HG03565 (cell line): ENCODE measurements around the gene AMBP.

Experiments
- ATAC-seq: cut with Tn5 transposase; IDR thresholded peaks from one replicate; pipeline ENCODE4 v1.9.1; 2021; ENCODE audit warnings: mild to moderate bottlenecking, moderate library complexity; ENCODE audit not compliant: unreplicated experiment

Gene AMBP

DNA sequence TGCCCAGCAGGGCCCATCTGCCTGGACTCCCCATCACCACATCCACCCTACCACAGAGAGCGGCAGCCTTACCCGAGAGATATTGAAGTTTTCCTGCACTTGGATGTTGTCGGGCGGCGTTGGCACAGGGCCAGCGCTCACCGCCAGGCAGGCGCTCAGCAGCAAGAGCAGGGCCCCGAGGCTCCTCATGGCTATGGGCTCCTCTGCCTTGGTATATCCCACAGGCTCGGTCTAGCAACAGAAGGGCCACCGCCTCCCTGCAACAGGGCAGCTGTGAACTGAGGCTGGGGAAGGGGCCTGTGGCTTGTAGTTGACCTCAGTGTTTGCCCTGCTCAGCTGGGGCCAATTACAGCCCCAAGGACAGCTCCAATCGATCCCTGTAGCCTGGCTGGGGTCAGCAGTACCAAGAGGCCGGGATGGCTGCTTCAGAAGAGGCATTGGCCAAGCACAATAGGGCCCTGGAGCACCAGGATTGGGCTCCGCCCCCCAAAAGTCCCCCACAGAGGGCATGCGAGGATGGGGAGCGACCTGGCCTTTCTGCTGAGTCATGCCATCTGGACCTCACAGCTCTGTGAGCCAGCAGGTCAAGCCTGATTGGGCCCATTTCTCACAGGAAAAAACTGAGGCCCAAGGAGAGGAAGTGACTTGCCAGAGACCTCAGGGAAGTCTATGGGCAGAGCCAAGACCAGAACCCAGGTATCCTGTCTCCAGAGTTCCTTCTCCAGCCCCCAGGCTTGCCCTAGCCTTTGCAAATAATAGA, at the start of gene AMBP:
TSS of gene AMBP (minus strand) at position 280 of the 760 bp plus-strand sequence. CDS start at position 189, 91 bp downstream.
- no peak for ATAC-seq

DNA sequence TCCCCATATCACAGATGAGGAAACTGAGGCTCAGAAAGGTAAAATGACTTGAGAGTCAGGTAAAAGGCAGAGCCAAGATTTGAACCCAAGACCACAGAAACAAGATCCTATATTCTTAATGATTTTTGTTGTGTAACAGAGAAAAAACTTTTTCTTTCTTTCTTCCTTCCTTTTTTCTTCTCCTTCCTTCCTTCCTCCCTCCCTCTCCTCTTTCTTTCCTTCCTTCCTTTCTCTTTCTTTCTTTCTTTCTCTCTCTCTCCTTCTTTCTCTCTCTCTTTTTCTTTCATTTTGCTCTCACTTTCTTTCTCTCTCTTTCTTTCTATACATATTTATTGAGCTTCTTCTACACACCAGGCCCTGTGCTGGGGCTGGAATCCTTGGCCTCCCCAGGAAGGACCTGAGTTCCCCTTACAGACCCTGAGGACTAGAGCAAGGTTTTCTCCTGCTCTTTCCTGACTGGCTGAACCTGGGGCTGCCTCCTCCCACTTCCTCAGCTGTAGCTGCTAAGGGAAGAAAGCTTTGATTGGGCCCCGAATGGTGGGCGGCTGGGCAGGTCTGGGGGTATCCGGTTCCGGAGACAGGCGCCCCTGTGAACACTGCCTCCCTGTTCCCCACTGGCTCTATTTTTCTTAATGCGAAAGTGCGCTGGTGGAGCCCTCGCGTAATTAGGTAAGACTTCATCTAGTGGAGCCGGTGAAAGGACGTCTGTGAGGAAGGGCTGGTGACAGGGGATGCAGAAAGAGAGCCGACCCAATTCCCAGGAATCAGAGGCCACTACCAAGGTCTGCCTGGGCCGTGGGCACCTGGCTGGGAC, 48.4 kb upstream of the AMBP start:
- ATAC-seq: no peak

DNA sequence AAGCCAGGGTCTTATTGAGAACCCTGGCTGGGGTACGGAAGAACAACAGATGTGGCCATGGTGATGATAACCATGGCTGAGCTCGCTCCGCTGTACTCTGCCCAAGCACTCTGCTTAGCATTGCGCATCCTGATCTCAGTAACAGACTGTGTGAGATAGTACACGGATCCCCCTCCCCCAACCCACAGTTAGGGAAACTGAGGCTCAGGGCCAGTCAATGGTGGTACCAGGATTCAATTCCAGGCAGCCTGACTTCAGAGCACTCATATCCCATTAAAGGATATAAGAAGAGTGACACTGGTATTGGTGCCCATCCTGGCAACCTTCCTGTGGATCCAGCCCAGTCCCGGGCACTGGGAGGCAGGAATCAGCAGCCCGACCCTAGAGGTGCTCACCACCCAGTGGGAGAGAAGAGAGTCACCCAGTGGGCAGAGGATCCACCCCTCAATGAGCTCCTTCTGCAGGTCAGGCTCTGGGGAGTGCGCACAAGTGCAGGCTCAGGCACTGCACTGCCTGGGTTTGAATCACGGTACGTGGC, 47.4 kb upstream of the AMBP start:
- no peak for ATAC-seq

DNA sequence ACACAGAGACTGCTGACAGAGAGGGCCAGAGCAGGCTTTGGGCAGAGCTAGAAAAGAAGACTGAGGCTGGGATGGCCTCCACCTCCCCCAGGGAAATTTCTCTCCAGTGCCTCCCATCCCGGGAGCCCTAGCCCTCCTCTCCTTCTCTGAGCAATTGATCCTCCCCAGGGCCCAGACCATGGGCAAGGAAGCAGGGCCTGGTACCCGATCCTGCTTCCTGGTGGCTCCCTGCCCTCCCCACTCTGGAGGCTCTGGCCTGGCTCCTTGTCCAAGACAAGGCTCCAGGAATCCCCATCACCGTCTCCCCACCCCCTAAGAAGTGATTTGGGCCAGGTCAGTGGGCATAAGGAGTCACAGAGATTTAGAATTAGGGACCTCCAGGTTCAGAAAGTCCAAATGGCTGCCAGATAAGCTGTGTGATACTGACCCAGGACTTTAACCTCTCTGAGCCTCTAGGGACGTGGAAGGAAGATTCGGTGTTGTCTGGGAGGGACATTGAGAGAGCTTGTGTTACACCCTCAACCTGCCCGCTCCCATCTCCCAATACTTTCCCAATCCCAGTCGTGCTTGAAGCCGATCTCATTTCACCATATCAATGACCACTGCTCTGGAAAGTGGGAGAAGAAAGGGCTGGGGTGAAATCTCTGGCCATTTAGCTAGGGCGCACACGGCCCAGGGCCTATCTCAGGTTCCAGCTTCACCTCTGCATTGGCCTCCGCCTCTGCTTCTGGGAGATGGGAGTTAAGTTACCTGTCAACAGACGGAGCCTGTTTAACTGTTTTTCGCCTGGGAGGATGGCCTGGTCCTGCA, 46.8 kb upstream of the AMBP start:
- no peak for ATAC-seq

DNA sequence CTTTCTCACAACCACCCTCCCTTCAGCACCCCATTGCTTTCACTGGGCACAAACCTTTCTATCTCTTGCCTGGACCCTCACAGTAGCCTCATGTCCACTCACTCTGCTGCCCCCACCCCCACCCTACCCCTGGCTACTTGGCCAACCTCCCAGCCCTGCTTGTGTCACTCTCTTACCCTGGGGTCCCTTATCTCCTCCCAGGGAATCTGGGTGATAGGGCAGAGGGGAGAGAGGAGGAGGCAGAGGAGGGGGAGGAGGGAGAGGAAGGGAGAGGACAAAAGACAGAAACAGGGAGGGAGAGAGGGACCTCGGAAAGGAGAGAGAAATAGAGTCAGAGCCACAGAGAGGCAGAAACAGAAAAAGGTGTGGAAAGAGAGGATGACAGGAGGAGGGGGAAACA, 46.0 kb upstream of the AMBP start:
- ATAC-seq: no peak

DNA sequence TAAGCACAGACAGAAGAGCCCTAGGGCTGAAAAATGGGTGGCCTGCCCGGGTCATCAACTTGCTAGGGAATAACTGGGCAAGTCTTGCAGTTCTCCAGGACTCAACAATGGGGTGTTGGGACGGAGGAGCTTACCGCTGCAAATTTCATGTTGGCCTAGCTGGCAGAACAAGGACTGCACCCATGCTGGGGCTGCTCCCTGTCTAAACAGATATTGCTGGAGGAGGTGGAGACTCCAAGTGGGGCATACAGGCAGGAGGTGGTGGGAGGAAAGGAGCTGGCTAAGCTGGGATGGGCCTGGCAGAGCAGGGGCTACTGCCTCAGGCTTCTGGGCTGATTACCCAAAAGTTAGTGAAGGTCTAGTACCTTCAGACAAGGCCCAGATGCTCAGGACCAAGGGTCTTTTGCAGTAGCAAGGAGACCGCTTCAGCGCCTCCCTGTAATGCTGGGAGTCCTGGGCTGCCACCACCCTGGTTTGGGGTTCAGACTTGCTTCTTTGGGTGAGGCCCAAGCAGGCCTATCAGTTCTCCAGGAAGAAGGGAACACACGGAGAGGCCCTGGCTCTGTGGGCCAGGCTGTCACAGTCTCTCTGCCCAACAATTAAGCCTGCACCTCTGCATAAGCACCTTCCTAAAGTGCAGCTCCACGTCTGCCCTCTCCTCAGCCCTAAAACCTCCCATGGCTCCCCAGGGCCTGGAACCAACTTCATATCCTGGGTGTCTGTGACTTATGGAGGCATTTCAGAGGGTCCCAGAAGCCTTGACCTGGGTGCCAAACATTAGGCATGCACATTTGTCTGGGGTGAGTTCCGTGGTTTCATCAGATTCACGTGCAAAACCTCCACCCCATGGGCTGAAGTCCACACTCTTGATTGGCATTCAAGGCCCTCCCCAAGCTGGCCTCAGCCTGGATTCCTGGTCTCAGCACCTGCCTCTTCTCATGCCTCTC, 45.2 kb upstream of the AMBP start:
- ATAC-seq: no peak

DNA sequence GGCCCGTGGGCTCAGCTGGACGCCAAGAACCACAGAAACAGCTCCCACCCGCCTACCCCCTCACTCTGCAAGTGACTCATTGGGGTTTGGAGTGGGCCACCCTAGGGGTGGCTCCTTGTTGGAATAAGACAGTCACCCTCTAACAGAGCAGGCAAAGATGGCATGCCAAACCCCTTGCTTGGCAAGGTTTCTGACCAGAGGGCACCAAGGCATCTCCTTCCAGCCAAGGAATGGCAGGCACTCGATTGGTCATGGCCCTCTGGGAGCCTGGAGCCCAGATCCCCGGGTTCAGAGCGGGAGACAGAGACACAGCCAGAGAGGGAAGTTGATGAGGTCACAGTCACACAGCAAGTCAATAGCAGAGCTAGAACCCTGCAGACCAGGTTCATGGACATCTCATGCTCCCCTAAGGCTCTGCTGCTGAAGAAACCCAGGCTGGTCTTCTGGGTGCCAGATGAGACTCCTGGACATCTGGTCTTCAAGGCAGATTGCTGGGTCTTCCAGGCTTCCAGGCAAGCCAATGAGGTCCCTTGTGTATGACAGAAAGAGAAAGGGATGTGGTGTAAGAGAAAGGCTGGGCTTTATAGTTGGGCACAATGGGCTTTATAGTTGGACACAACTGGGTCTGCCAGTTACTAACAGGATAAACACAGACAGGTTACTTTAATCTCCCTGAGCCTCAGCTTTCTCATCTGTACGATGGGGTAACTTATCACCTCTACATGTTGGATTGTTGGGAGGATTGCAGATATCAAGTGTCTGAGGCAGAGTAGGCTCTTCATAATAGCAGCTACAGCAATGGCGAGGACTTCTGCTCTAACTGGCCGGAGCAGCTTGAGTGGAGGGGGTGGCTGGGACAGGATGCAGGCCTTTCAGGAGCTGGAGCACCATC, 44.3 kb upstream of the AMBP start:
- no peak for ATAC-seq

DNA sequence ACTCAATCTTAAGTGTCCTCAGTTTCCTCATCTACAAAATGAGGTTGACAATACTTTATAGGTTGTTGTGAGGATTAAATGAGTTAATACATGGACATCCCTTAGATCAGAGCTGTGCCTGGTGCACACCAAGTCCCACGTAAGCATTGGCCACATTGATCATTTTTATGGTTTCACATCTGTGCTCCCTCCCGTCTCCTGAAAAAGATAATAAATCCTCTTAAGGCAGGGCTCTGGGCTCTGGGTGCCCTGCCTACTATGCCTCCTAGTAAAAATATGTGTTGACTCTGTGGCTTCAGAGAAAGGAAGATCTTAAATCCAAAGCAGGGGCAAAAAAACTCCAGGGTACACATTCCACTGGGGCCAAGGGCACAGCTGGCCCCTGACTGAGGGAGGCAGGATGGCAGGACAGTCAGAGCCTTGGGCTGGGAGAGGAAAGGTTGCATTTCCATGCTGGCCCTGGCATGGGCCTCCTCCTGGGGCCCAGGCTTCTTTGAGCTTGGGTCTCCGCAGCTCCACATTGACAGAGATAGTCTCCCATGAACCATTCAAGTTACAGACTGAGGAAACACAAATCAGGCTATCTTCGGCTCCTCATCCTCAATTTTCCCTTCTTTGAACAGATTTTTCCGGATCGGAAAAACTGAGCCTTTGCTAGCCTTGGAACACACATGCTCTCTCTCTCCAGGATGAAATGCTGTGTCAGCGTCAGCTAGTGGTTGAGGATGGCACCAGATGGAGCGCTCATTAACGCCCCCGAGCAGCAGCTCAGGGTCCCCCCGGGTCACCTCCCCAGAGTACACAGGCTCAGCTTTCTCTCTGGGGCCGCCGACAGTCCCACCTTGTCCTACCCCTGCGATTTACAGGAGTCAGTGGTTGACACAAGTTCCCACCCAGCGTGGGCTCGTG, 43.4 kb upstream of the AMBP start:
- ATAC-seq: no peak

DNA sequence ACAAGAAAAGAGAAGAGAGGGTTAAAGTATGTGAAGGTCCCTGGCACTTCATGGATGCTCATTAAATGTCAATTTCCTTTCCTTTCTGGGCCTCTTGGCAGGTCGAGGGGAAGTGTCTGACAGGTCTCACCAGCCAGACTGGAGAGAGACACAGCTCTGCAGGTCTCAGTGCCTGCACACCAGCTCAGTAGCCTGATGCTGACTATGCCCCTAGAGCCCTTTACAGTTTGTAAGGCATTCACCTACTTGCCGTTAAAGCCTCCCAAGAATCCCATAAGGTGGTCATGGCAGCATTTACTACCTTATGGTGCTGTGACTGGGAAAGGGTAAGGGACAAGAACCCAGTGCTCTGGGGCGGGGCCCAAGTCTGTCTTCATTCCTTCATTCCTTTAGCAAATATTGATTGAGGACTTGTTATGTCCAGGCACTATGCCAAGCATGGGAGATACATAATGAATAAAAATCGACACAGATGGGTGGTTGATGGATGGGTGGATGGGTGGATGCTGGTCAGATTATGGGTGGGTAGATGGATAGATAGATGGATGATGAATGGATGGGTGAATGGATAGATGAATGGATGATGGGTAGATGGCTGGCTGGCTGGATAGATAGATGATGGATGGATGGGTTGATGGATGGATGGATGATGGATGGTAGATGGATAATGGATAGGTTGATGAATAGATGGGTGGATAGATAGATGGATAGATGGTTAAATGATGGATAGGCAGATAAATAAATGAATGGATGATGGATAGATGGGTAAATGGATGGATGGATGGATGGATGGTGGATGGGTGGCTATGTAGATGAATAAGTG, 42.3 kb upstream of the AMBP start:
- ATAC-seq: no peak

DNA sequence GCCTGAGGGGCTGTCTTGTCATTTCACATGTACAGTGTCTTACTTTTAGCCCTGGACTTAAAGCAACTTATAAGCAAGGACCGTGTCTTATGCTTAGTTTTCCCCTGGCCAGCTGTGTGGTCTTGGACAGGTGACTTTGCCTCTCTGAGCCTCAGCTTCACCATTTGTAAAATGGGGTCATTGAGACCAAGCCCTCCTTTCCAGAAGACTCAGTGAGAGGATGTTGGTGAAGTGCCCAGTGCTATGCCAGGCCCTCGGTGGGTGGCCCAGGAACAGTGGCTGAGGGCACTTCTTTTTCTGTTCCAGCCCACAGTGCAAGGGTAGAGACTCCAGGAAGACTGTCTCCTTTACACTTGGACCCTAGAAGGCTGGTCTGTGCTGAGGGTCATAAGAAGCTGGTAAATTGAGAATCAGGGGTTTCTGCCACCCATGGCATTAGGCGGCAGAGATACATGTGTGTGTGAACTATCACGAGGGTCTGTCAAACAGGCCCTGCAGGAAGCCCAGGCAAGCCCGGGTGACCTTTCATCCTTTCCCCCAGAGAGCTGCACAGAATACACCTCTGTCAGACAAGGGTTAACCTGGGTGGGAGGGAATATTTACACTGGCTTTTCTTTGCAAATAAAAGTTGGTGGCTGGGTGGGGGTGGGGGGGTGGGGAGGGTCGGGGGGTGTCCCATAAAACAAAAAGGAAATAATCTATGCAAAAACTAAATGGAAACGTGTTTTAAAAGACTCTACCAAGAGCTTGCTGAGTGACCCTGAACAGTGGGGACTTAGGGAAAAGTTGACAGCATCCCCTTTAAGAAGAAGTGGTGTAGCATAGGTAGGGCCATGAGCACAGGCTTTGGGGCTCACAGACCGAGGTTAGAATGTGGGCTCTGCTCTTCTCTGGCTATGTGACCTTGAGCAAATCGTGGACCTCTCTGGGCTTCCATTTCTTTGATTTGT, 41.4 kb upstream of the AMBP start:
- no peak for ATAC-seq

DNA sequence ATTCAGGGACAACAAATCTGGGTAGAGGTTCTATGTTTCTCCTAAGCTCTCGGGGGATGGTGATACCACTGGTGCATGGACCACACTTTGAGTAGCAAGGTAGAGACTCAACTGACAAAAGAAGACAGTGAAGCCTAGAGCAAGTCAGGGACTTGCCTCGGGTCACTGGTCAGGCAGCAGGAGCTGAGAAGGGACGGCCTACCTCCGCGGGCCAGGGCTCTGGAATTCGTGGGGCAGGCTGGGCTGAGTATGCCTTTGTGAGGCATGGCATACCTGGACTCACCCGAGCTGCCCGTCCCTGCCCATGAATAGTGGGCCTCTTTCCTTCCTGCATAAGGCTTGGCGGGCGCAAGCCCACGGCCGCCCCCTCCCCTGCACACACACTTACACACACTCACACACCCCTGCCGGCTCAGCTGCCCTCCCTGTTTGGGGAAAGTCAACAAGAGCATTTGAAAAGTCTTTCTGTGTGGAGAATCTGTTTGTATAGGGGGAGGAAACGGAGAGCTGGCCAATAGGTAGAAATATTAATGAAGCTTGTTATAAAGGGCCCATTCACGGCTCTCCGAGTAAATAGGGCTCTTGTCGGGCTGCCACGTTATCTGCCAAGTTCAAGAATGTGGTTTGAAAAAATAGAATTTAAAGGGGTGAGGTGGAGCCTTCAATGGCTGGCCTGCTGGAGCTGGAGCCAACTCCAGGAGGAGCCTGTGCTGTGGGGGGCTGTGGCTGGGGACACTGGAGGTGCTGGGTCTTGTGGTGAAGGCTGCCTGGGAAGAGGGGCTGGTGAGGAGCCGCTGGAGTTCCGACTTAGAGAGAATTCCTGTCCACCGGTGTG, 40.1 kb upstream of the AMBP start:
- ATAC-seq: no peak

DNA sequence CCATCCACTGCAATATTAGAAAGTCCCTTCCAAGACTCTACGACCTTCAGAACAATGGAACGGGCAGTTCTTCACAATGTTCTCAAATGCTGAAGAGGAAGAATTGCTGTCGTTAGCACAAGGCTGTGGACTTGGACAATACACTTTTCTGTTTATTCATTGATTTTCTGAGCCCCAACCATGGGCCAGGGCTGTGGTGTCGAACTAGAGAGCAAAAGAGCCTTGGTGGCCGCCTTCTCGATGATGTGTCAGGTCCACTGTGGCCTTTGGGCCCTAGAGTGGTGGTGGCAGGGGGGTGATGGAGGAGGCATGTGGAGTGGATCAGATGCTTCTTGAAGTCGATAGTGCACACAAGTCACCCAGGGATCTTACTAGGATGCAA, 39.5 kb upstream of the AMBP start:
- no peak for ATAC-seq

DNA sequence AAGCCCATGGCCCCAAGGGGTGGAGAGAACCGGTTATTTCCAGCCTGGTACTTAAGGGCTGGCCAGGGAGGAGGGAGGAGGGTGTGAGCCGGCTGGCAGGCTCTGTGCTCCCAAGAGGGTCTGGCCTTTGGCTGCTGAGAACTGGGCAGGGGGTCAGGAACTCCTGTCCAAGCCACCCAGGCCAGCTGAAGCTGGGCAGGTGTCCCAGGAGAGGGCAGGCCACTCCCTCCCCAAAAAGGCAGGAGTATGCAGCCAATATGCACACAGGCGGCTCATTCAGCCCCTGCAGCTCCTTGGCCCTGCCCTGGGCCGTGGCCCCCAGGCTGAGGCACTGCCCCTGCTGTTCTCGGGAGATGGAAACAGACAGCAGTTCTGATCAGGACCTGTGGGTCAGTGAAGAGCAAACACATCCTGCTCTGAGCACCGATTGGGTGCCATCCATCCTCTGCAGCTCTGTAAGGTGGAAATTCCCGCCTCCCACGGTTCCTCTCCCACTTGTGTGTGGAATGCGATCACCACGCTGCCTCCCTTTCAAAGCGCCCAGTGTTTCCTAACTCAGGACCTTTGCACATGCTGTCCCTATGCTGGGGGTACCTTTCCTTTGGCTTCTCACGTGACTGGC, 38.1 kb upstream of the AMBP start:
- no peak for ATAC-seq

DNA sequence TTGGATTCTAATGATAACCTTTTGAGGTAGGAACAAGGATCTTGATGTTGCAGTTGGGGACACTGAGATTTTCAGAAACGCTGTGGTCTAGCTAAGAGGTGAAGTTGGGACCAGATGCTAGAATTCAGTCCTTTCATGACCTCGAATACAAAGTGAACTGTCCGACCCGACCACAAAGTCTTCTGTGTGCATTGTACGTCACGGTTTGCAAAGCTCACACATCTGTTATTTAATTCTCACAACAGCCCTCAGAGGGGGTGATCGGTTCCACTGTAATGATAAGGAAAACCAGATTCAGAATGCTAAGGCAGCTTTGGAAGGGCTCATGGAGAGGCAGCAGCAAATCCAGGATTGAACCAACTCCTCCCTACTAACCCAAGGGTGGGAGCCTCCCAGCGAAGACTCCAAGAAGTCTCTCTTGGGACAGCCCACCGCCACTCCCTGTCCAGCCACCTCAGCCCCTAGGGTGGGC, 37.6 kb upstream of the AMBP start:
- ATAC-seq: no peak

DNA sequence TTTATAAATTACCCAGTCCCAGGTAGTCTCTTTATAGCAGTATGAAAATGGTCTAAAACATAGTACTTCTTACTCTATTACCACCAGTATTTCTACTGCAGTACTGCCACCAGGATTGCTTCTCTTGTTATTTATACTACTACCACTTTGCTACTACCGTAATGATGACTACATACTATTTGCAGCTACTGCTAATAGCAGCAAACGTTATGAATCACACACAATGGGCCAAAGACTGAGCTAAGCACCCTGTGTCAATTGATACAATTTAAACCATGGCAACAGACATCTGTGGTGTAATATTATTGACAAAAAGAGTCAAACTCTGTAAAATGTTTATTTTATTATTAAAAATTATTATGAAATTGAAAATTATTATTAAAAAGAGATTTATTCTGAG, 36.3 kb upstream of the AMBP start:
- ATAC-seq: no peak
